HepG2 (cell line): ENCODE data around the gene TBXA2R. TPM values are rescaled to one million over a fixed set of nuclear protein-coding genes. Genes with fewer than 3 reads are reported as not detected.

Experiments
- BRCA1 ChIP-seq: sonication (generic); formaldehyde crosslinking; IDR thresholded peaks from 2 replicates; pipeline ENCODE4 v1.4.0; 2020; ENCODE audit warnings: missing genetic modification reagents
- FLYWCH1 ChIP-seq: sonication (generic); formaldehyde crosslinking; IDR thresholded peaks from 2 replicates; pipeline ENCODE4 v1.8.1; 2023; ENCODE audit warnings: mild to moderate bottlenecking, missing genetic modification reagents
- HIC2 ChIP-seq: sonication (generic); formaldehyde crosslinking; IDR thresholded peaks from 2 replicates; pipeline ENCODE4 v1.9.0; 2022; ENCODE audit warnings: low read depth, missing genetic modification reagents
- HOXA9 ChIP-seq: sonication (generic); formaldehyde crosslinking; IDR thresholded peaks from 2 replicates; pipeline ENCODE4 v1.8.1; 2022; ENCODE audit warnings: missing genetic modification reagents, mild to moderate bottlenecking, moderate library complexity, borderline replicate concordance
- ZBTB38 ChIP-seq: sonication (generic); formaldehyde crosslinking; IDR thresholded peaks from 2 replicates; pipeline ENCODE4 v1.5.1; 2020; ENCODE audit warnings: mild to moderate bottlenecking, missing genetic modification reagents
- ZMAT3 ChIP-seq: sonication (generic); formaldehyde crosslinking; conservative IDR thresholded peaks from 2 replicates; pipeline ENCODE4 v1.7.0; 2021; ENCODE audit warnings: missing genetic modification reagents
- ZNF235 ChIP-seq: sonication (generic); formaldehyde crosslinking; IDR thresholded peaks from 2 replicates; pipeline ENCODE4 v1.8.1; 2023; ENCODE audit warnings: mild to moderate bottlenecking, missing genetic modification reagents, borderline replicate concordance
- ZNF687 ChIP-seq: sonication (generic); formaldehyde crosslinking; IDR thresholded peaks from 2 replicates; pipeline ENCODE4 v1.5.1; 2020; ENCODE audit warnings: mild to moderate bottlenecking, missing genetic modification reagents, moderate library complexity
- polyA plus RNA-seq, 8 experiments: library from polyadenylated mRNA; depleted of rRNA in 3 of 8; stranded (reverse) in 7 of 8; unstranded in 1 of 8; fragments of >200 nt; fragmentation: Illumina TruSeq in 4 of 8; extraction: Trizol in 4 of 8; gene quantifications; 2 replicates each; pipeline versions ENCODE4 v1.2.1 to v1.2.3, GENCODE V29; 2011 to 2016; ENCODE audit warnings: low read depth in 4 of 8, missing spikeins in 1 of 8, mixed read lengths in 1 of 8; ENCODE audit not compliant: insufficient read depth in 1 of 8
- total RNA-seq, 5 experiments: library from RNA; depleted of rRNA; stranded (reverse); fragments of >200 nt; fragmentation: Illumina TruSeq; extraction: Trizol; gene quantifications; 2 replicates each; pipeline ENCODE4 v1.2.3, GENCODE V29; 2016; ENCODE audit warnings: low read depth in 1 of 5

TBXA2R gene
- total and polyA plus RNA-seq, 2 of the 13 experiments (the other 11 are each of a cell fraction or from before 2014, with no cell fraction given) = 0.09 TPM; not detected in 1

- TF ChIP-seq ZNF687 (CRISPR knock-in tag) = no peak
- TF ChIP-seq FLYWCH1 = no peak
- TF ChIP-seq HIC2 (CRISPR knock-in tag) = no peak
- no peak for TF ChIP-seq ZBTB38 (CRISPR knock-in tag)
- TF ChIP-seq BRCA1 (CRISPR knock-in tag) = no peak
- no peak for TF ChIP-seq ZMAT3
- no peak for TF ChIP-seq HOXA9 (CRISPR knock-in tag)
- no peak for TF ChIP-seq ZNF235
Observed at GRCh38 chr19:3621689-3622088, 15.0 kb upstream of the TBXA2R start (continued).
